ENCODE results near the gene MPRIP.
A peak's percentile ranks its signal among the peaks of the same experiment; 100 is the strongest.

DNA sequence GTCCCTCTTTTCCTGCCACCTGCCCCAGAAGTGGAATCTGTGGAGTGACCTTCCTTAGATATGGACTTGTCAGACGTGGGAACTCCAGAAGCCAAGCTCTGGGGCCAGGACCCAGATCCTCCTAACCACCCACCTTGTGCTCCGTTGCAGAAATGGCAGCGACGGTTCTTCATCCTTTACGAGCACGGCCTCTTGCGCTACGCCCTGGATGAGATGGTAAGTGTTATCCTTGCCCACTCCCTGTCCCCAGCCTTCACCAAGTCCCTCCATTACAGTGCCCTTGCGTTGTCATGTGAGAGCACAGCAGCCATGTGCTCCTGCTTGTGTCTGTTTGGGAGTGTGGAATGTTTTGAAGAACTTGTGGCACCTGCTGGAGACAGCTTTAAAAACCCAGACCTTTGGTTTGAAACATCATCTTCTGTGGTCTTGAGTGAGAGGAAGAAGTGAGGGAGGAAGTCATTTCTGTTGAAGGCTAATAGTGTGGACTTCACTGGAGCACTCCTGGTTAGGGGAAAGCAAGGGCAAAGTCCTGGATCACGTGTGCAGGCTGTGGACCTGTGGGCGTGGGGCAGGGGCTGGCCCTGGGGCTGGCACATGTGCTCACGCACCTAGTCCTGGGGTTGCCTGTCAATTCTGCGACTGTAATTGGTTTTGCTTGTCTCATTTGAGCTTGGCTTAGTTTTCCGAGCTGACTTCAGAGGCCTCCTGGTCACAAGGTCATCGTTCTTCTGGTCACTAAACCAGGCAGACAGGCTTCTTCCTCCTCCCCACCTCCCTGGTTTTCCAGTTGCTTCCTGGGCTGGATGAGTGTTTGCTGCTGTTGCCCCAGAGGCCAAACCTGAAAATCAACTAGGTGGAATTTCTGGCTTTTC, 35.8 kb downstream of the MPRIP start:
- no peak for TF ChIP-seq POLR2A (IDR thresholded peaks at IDR 0.05)
- TF ChIP-seq, protein P1, sequence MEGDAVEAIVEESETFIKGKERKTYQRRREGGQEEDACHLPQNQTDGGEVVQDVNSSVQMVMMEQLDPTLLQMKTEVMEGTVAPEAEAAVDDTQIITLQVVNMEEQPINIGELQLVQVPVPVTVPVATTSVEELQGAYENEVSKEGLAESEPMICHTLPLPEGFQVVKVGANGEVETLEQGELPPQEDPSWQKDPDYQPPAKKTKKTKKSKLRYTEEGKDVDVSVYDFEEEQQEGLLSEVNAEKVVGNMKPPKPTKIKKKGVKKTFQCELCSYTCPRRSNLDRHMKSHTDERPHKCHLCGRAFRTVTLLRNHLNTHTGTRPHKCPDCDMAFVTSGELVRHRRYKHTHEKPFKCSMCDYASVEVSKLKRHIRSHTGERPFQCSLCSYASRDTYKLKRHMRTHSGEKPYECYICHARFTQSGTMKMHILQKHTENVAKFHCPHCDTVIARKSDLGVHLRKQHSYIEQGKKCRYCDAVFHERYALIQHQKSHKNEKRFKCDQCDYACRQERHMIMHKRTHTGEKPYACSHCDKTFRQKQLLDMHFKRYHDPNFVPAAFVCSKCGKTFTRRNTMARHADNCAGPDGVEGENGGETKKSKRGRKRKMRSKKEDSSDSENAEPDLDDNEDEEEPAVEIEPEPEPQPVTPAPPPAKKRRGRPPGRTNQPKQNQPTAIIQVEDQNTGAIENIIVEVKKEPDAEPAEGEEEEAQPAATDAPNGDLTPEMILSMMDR (IDR thresholded peaks at IDR 0.05) = peak in 2 of 7 experiments; percentile 17 to 25

Data from body of pancreas (tissue), 4 donors.